Choroid plexus epithelial cell (primary cell): ENCODE data around the gene DIAPH2.

Source experiments
- DNase-seq: peaks from one replicate; pipeline ENCODE4 v3.0.0-alpha.2; 2010; ENCODE audit warnings: low read depth
- H3K4me3 ChIP-seq: 2 replicates; pipeline ENCODE4 v1.5.1; 2011; ENCODE audit warnings: low read depth, mild to moderate bottlenecking, control low read depth, low read length, moderate library complexity
- CTCF ChIP-seq: conservative IDR thresholded peaks from 2 replicates; pipeline ENCODE4 v1.5.1; 2011; ENCODE audit warnings: low read depth, mild to moderate bottlenecking, control low read depth, inconsistent platforms, low read length, moderate library complexity

Gene DIAPH2

GRCh38 chrX:97639526-97639925 is 954.9 kb downstream of the DIAPH2 start:
- no peak for DNase-seq
- H3K4me3 ChIP-seq = no peak overlapping the region
- no peak for TF ChIP-seq CTCF
